GM13976 (cell line): ENCODE results near the gene ABHD3.
"Not testable (repeated sequence)": the region's sequence is repeated elsewhere in the genome, so short reads cannot be mapped to it uniquely, and the experiment has no call there.

Experiments used
- DNase-seq: peaks from one replicate; pipeline ENCODE4 v3.0.0; 2012; ENCODE audit warnings: low spot score
- CTCF ChIP-seq: IDR thresholded peaks from 2 replicates; pipeline ENCODE4 v1.5.1; 2012; ENCODE audit warnings: borderline replicate concordance, mild to moderate bottlenecking; ENCODE audit not compliant: insufficient read depth; ENCODE audit errors: extremely low read depth, missing control alignments, control extremely low read depth
- in situ Hi-C: fragments of 300-500 bp; cut with MboI; formaldehyde crosslinking; loops from one replicate; pipeline ENCODE4 v1.12.0; 2022; ENCODE audit warnings: low sequenced_read_pairs, mixed read lengths, inconsistent platforms; ENCODE audit not compliant: unreplicated experiment

Gene ABHD3

GRCh38 chr18:21636769-21637168, 67.8 kb downstream of the ABHD3 start:
- no peak for DNase-seq
- TF ChIP-seq CTCF = no peak
- in situ Hi-C loops = no loop called here

GRCh38 chr18:21634588-21635199, 69.9 kb downstream of the ABHD3 start:
- in situ Hi-C loops = no loop called here
- no peak for TF ChIP-seq CTCF
- DNase-seq = no peak

- DNase-seq = no peak
- in situ Hi-C loops = no loop called here
- TF ChIP-seq CTCF = no peak
Measured at GRCh38 chr18:21632393-21632792, 72.2 kb downstream of the ABHD3 start.

GRCh38 chr18:21629089-21629832, 75.3 kb downstream of the ABHD3 start:
- in situ Hi-C loops = no loop called here
- TF ChIP-seq CTCF = no peak
- no peak for DNase-seq

- DNase-seq, in situ Hi-C loops: not testable (repeated sequence)
Measured at GRCh38 chr18:21621640-21622039, 82.9 kb downstream of the ABHD3 start.

- in situ Hi-C loops = no loop called here
Measured at GRCh38 chr18:21612125-21613039, 92.2 kb downstream of the ABHD3 start, which contains the start of gene SNRPD1. Gene SNRPD1 (plus strand): TSS chr18:21612314. CDS start chr18:21612430, 116 bp downstream.

GRCh38 chr18:21611401-21612124, 93.0 kb downstream of the ABHD3 start:
- in situ Hi-C loops, DNase-seq: not testable (repeated sequence)

More at GRCh38 chr18:21612125-21613039, 92.2 kb downstream of the ABHD3 start, which contains the start of gene SNRPD1:
- peak; percentile 94 for DNase-seq
- peak; percentile 96 for TF ChIP-seq CTCF
